NK-92 (cell line): Measurements from ENCODE around the gene MIER1.
"Not testable (repeated sequence)": the region's sequence is repeated elsewhere in the genome, so short reads cannot be mapped to it uniquely, and the experiment has no call there.

Source experiments
- DNase-seq: peaks from one replicate; lab custom pipeline; 2025; ENCODE audit not compliant: unreplicated experiment; lab: John Stamatoyannopoulos, UW

Gene MIER1

DNA sequence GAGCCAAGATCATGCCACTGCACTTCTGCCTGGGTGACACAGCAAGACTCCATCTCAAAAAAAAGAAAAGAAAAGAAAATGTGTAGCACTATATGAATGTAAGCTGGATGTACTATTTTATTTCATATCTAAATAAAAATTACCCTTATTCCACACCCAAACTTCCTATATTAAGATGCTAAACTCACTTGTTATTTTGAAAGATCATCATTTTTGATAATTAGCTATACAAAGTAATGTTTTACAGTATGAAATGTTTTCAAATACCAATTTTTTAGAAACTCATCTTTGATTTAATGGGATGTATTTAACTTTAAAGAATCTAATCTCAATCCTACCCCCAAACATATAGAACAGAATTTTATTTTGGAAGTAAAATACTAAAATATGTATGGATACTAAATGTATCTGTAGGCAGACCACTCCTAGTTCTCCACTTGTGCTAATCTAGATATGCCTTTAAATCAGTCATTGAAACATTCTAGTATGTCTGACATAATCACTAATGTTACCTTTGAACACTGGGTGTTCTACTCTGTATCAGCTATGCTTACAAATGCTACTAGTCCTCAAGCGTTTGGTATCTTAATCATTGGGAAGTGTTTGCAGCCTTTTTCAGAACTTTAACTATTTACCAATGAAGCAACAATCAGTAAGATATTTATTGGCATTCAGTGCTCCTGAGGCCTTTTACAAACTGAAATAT, 12.9 kb downstream of the MIER1 start:
- DNase-seq, result no peak

DNA sequence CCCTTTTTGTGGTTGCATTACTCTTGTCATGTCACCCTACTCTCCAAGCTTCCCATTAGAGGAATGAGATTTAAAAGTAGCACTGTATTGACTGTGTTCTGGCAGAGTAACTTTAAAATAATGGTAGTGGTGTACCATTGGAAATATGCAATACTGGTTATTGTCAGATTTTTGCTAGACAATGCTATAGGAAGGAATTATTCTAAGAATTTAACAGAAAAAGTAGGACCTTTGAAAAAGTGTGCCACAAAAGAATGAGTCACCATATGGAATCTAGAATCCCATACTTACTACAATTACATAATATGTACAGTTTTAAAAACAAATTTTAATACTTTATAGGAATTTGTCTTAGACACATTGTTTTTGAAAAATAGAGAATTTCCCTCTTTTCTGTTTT, 13.8 kb downstream of the MIER1 start:
- DNase-seq, result no peak

DNA sequence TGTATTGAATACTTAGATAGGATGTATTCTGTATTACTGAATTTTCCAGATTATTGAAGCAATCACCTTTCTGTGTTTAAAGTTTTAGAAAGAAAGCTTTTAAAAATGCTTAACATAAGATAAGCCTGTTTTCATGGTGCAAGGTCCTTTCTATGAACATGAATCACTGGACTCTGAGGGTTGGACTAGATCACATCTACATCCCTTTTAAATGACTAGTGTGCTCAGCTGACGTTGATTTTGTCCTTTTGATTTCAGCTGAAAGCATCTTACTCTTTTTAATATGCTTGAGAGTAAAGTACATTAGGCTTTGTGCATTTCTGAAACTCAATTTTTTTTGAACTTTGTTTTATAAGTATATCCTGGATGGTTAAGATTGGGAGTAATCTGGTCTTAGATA, 16.2 kb downstream of the MIER1 start:
- no peak for DNase-seq

DNA sequence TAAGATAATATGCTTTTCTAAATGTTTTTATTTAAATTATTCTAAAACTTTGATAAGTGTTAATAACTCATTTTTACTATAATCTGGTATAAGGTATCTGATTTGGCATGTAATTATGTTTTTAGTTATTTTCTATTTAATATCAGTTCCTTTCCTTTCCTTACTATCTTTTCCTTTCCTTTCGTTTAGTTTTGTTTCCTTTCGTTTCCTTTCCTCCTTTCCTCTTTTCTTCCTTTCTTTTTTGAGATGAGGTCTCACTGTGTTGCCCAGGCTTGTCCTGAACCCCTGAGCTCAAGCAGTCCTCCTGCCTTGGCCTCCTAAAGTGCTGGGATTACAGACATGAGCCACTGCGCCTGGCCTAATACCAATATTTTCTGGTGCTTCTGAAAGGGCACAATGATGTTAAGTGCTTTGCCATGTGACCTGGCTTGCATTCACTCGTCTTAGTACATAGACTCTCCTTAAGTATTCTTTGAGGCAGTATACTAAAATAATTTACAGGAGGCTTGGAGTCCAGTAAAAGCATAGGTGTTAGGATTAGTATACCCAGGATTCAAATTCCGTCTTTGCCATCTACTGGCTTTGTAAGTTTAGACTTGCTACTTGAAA, 18.7 kb downstream of the MIER1 start:
- DNase-seq, result no peak

DNA sequence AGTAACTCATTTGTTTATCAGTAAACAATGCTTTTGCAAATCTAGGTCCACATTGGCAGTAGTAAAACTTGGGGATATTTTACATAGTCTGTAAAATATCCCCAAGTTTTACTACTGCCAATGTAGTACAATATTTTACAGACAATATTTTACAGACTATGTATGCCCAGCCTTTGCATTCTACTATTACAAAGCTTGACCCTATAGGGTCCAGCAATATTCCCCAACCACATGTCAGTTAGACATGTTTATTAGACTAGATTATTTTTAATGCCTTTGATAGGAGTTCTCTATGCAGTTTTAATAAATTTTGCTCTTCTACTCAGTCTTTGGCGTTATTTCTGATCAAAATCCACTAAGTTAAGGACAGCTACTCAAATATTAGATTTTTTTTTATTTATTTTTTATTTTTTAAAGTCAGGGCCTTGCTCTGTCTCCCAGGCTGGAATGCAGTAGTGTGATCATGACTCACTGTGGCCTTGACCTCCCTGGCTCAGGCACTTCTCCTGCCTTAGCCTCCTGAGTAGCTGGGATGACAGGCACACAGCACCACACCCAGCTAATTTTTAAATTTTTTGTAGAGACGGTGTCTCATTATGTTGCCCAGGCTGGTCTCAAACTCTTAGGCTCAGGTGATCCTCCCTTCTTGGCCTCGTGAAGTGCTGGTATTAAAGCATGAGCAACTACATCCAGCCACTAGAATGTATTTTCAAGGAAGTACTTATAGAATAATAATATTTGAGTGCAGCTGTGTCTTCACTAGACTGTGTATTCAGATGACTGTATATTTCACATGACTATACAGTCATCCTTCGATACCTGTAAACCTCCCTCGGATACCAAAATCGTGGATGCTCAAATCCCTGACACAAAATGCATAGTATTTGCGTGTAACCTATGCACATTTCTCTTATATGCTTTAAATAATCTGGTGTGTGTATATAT, 19.8 kb downstream of the MIER1 start:
- DNase-seq, result no peak

DNA sequence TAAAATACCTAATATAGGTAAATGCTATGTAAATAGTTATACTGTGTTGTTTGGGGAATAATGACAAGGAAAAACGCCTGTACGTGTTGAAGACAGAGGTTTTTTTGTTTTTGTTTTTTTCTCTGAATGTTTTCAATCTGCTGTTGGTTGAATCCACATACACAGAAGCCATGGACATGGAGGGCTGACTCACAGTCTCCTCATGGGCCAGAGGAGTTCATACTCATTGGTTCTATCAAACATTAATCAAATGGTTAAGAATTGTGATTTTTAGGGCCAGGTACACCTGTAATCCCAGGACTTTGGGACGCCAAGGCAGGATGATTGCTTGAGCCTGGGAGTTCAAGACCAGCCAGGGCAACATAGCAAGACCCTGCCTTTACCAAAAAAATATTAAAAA, 20.5 kb downstream of the MIER1 start:
- no peak for DNase-seq

DNA sequence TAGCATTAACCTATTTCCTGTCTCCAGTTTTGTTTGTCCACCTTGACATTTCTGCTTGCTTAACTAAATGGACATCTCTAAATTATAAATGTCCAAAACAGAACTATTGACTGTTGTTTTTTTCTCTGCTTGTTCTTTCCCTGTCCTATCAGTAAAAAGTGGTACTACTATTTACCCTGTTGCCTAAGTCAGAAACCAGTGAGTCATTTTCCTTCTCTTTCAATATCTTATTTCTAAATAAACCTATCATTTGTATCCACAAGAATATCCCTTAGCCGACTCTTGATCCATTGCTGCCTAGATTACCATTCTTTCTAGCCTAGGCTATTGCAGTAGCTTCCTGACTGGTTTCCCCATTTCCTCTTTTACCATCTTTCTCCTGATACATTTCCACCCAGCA, 22.5 kb downstream of the MIER1 start:
- DNase-seq, result no peak

DNA sequence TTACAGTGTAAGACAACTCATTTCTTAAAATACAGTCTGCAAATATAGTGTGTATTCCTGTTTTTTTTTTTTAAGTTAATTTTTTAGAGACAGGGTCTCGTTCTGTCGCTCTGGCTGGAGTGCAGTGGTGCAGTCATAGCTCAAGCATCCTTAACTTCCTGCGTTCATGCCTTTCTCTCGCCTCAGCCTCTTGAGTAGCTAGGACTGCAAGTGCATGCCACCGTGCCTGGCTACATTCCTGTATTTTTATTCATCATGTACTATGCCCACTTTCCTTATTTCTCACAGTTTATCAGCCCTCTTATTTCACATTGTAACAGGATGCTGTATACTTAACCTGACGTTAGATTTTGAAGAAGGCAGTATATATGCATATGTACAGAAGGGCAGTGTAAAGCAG, 26.7 kb downstream of the MIER1 start:
- DNase-seq, result no peak

DNA sequence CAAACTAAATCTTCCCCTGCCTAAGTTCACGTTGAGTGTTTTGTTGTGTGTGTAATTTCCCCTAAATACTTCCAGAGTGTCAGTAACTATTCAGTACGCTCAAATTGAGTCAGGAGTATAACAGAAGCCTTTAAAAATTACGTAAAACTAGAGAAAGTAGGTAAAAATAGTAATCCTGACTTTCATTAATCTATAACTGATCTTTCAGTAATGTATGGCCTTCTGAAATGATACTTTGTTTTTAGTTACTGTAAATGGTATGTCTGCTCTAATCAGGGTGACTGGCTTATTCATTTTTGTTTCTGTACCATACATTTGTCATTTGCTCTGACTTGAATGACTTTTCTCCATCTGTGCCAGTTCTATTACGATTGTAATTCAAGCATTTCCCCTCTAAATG, 29.4 kb downstream of the MIER1 start:
- DNase-seq, result no peak

DNA sequence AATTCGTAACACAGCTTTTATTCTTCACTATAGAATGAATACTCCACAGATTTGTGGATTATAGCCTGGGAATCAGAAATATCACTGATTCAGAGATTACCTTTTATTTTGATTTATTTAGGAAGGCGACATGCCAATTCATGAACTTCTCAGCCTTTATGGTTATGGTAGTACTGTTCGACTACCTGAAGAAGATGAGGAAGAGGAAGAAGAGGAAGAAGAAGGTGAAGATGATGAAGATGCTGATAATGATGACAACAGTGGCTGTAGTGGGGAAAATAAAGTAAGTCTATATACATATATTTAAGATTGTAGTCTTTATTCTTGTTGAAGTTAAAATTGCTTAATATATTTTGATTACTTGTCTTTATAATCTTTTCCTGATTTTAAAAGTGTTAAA, 33.1 kb downstream of the MIER1 start:
- DNase-seq, result no peak

DNA sequence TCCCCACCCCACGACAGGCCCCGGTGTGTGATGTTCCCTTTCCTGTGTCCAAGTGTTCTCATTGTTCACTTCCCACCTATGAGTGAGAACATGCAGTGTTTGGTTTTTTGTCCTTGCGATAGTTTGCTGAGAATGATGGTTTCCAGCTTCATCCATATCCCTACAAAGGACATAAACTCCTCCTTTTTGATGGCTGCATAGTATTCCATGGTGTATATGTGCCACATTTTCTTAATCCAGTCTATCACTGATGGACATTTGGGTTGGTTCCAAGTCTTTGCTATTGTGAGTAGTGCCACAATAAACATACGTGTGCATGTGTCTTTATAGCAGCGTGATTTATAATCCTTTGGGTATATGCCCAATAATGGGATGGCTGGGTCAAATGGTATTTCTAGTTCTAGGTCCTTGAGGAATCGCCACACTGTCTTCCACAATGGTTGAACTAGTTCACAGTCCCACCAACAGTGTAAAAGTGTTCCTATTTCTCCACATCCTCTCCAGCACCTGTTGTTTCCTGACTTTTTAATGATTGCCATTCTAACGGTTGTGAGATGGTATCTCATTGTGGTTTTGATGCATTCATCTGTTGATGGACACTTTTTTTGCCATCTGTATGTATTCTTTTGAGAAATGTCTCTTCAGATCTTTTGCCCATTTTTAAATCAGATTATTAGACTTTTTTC, 41.5 kb downstream of the MIER1 start:
- DNase-seq, result not testable (repeated sequence)

DNA sequence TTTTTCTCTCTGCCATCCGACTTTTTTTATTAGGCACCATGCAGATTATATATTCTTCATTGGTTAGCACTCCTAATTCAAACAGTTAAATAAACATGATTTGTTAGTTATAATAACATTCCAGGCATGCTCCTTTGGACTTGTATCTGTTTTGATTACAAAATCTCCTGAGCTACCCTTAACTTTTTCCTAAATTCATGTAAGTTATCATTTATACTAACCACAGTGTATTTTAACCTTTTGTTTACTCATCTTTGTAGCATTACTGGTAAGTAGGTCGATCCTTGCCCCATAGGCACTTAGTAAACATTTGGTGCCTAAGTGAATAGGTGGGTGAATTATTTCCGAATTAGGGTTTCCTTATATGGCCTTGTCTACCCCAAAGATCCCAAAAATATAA, 43.8 kb downstream of the MIER1 start:
- no peak for DNase-seq

DNA sequence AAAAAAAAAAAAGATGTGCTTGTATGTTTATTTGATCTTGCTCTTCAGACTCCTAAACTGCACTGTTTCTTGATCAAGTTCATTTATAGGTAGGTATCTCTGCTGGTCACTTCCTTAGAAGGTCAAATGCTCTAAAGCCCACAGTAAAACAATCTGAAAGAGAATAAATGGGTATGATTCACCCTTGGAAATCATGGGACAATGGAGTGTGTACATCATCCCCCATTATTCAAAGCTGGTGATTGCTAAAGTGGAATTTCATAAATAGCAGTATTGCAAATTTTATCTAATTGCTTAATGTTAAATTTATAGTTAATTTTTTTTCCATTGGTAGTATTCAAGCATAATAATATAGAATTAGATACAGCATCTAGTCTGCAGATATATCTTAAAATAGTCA, 53.4 kb downstream of the MIER1 start:
- no peak for DNase-seq

DNA sequence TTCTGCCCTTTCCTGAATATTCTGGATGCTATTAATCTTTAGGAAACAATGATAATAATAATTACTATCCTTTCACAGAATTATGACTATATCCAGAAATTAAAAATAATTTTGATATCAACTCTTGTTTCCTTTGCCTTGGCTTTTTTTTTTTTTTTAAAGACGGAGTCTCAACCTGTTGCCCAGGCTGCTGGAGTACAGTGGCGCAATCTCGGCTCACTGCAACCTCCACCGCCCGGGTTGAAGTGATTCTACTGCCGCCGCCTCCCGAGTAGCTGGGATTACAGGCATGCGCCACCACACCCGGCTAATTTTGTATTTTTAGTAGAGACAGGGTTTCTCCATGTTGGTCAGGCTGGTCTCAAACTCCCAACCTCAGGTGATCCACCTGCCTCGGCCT, 54.8 kb downstream of the MIER1 start:
- not testable (repeated sequence) for DNase-seq

DNA sequence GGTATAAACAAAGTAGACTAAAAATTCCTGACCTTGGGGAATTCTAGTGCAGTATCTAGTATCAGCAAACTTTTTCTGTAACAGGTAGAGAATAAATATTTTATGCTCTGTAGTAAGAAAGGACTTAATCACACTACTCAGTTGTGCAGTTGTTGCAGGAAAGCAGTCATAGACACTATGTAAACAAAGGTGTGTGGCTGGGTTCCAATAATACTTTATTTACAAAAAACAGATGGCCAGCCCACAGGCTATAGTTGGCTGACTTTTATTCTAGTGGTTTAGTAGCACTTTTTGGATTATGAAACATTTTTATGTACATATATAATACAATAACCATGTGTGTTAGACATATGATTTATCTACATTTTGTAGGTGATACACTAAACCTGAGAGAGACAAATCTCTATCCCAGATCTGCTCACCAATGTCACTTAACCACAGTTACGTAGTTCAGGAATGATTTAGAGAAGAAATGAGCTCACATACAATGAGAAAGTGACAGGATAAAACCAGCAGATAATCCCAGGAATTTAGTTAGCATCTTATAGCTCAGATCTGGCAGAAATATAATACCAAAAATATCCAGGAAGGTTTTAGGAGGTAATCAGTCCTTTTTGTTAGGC, 56.1 kb downstream of the MIER1 start:
- no peak for DNase-seq

DNA sequence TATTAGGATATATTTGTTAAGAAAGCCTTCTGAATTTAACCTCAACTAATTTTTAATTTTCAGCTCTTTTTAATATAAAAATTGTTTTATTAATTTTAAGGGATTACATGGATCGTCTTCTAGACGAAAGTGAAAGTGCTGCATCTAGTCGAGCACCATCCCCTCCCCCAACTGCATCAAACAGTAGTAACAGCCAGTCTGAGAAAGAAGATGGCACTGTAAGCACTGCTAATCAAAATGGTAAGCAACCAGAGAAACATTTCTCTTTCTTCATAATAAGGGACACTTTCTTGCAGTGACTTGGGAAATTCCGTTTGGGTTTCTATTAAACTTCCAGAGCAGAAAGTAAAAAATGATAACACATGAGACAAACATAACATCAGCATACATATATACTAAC, 56.9 kb downstream of the MIER1 start:
- no peak for DNase-seq

DNA sequence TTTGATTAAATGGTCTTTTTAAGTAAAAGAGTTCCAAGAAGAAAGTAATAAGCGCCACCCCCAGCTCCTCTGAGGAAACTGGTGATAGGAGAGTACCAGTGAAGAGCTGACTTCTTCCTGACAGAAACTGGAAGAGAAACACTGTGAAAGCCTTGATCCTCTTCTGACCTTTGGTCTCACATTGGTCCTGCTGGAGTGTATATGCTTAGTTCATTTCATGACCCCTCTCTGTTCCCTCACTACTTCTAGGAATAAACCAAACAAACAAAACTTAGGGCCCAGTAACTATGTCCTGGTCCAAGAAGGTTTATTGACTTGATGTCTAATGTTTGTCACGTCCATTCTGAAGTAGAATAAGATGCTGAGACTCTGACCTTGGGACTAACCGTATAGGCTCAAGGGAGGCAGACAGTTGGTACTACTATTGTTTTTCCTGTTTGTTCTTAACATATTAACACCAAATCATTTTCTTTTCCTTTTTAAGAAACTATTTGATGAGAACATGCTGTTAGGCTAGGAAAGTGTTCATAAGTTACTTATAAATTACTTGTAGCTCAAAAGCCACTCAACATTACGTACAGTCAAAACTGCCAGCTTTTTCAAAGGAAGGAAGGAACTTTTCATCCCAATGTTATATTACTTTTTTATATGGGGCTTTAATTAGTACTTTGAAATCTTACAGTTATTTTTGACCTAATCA, 57.9 kb downstream of the MIER1 start:
- no peak for DNase-seq

DNA sequence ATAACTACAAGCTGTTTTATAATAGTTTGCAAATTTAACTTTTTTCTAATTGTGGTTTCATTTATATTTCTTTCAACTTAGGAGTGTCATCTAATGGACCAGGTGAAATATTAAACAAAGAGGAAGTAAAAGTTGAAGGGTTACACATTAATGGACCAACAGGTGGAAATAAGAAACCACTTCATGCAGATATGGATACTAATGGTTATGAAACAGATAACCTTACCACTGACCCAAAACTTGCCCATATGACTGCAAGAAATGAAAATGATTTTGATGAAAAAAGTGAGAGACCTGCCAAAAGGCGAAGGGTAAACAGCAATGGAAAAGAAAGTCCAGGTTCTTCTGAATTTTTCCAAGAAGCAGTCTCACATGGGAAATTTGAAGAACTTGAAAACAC, 59.7 kb downstream of the MIER1 start:
- DNase-seq, result no peak

DNA sequence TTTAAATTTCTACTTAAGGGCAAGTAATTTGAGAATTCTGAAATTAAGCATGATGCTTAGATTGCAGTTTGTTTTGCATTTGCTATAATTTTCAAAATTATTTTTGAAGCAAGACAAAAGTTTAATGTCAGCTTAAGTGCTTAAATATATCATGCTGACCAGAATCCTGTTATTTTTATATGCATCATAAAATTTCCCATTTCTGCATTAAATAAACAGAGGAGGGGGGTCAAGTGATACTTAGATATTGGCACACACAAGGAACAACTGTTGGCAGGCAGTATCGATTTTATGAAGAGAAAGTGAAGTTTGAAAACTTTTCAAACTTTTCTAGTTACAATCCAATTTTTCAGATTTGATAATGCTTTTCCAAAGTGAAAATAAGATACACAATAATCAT, 61.0 kb downstream of the MIER1 start:
- no peak for DNase-seq

DNA sequence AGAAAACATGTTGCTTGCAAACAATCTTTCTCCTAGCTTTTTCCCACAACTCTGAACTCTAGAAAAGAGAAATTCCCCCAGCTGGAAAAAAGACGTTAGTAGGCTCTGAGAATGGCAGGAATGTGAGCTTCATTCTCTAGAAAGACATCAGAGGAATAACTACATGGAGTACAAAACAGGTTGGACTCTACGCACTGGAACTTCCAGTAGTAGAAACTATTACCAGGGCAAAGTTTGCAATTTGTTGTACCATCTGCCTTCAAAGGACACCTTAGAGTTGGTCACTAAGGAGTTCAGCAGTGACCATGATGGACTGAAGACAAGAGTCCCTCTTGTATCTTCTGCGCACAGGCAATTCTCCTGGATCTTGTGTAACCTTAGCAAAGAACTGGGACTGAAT, 68.3 kb downstream of the MIER1 start:
- no peak for DNase-seq
